ENCODE results near the gene RUFY4. TPM values are rescaled to one million over a fixed set of nuclear protein-coding genes. Genes with fewer than 3 reads are reported as not detected.

Gene RUFY4
- total RNA-seq, 1 experiment from 2014 or later: 0.66 TPM

- H2BK20ac ChIP-seq (ENCODE audit: low read depth, low read length, poor library complexity, severe bottlenecking): no peak overlapping the region
- no peaks in the 10 kb centered on the region for H3K27me3 ChIP-seq (ENCODE audit: insufficient read depth, low read length)
- no peak overlapping the region for H3K4me3 Mint-ChIP-seq
- no peak for DNase-seq
- H2BK12ac ChIP-seq (ENCODE audit: insufficient read length, low read depth, low read length): no peak overlapping the region
- H3T11ph ChIP-seq (ENCODE audit: low read length): no peak overlapping the region
- no CpG with 5 or more reads among the region's 12 CpGs for WGBS (ENCODE audit: extremely low coverage, insufficient read length, low lambda C conversion rate)
- no peak overlapping the region for H4K91ac ChIP-seq (ENCODE audit: insufficient read length, low read depth, low read length)
- no peak overlapping the region for H3K4ac ChIP-seq (ENCODE audit: low read depth, low read length)
- no peak overlapping the region for H3K23ac ChIP-seq (ENCODE audit: insufficient read length, low read depth, low read length)
- no peak overlapping the region for H3K18ac ChIP-seq (ENCODE audit: insufficient read length, low read depth, low read length)
- H3K23me2 ChIP-seq (ENCODE audit: insufficient read length, low read depth, low read length, poor library complexity, severe bottlenecking): no peaks in the 10 kb centered on the region
- 0 out of 2 replicates have a peak overlapping the region, but pooled peaks have one; percentile 51 for H3K14ac ChIP-seq (ENCODE audit: insufficient read depth, low read length)
- no peak overlapping the region for H3K56ac ChIP-seq (ENCODE audit: insufficient read length, low read depth, low read length)
- H3K9me3 ChIP-seq (ENCODE audit: control insufficient read depth, low read depth, low read length): no peaks in the 10 kb centered on the region
- peaks cover 3% of the 10 kb centered on the region; the same call in 1 of the 2 replicates for H3K4me1 ChIP-seq (ENCODE audit: insufficient read depth, low read length)
- H2BK15ac ChIP-seq (ENCODE audit: low read depth, low read length): no peak overlapping the region
- no peaks in the 10 kb centered on the region for H3K9me3 Mint-ChIP-seq
- H2BK5ac ChIP-seq (ENCODE audit: insufficient read length, low read length): no peak overlapping the region
- no peak overlapping the region for H2AK5ac ChIP-seq (ENCODE audit: insufficient read length, low read length)
- peaks cover 25 to 47% of the 10 kb centered on the region in 2 experiments for H3K4me1 Mint-ChIP-seq
- no peak overlapping the region for H4K5ac ChIP-seq (ENCODE audit: insufficient read length, low read depth, low read length)
- no peaks in the 10 kb centered on the region for H4K20me1 ChIP-seq (ENCODE audit: control insufficient read depth, insufficient read depth, insufficient read length)
- peaks cover 10% of the 10 kb centered on the region for H3K27me3 Mint-ChIP-seq (ENCODE audit: low read depth)
- no peak overlapping the region for H2AFZ ChIP-seq (ENCODE audit: low read length)
- no peak for TF ChIP-seq CTCF (conservative IDR thresholded peaks at IDR 0.05)
- H3K79me1 ChIP-seq (ENCODE audit: insufficient read depth, low read depth, low read length, poor library complexity, severe bottlenecking): no peaks in the 10 kb centered on the region
- H3K36me3 Mint-ChIP-seq (ENCODE audit: insufficient read depth in 1 of 3, low read depth in 3 of 3): no peaks in the 10 kb centered on the region
- no peak overlapping the region for H3K27ac ChIP-seq (ENCODE audit: insufficient read length, low read depth, low read length)
- H3K27ac Mint-ChIP-seq: no peak overlapping the region
- no peak overlapping the region for H3K4me2 ChIP-seq (ENCODE audit: insufficient read depth, insufficient read length, low read length)
- H3K9ac ChIP-seq (ENCODE audit: extremely low read depth, insufficient read length, low read length): no peak overlapping the region
- H3K79me2 ChIP-seq (ENCODE audit: insufficient read depth, low read length): no peaks in the 10 kb centered on the region
- H4K8ac ChIP-seq (replicated peaks; ENCODE audit: insufficient read length, low read depth, low read length): no peak overlapping the region
- no peak overlapping the region for H2BK120ac ChIP-seq (ENCODE audit: low read depth, low read length, poor library complexity, severe bottlenecking)
Observed at GRCh38 chr2:218021536-218022071, 47.4 kb upstream of the RUFY4 start.

Measured in H9 (cell line).